Measurements from ENCODE around the gene ENPEP. TPM values are rescaled to one million over a fixed set of nuclear protein-coding genes. Genes with fewer than 3 reads are reported as not detected.
A peak's percentile ranks its signal among the peaks of the same experiment; 100 is the strongest.
"Not testable (repeated sequence)": the region's sequence is repeated elsewhere in the genome, so short reads cannot be mapped to it uniquely, and the experiment has no call there.

ENPEP gene
- total and polyA plus RNA-seq, 8 donors: 0.19 to 11.9 (median 0.45) TPM; not detected in 1

DNA sequence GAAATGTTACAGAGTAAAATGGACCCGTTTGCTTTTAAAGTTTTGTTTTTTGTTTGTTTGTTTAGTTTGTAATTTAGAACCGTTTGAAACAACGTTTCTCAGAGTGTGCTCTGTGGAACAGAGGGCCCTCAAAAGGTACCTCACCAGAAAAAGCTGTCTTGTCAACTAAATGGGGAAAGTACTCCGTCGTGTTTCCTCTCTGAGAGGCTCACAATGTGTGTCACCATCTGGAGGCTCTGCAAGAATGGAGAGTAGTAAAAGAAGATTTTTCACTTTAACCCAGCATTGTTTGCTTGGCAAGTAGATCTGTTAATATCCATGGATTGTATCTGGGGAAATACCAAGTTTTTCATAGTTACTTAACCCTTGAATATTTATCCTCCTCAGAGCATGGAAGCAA is 1.5 kb upstream of the ENPEP start:
- DNase-seq: no peak
- intact Hi-C loops (cut with DNase I; ENCODE audit: low total_unique reads): no loop called here
- Histone ChIP-seq H3K36me3 (no peaks in the 10 kb centered on the region), H3K4me1 (peaks cover 0 to 13% (median 0%) of the 10 kb centered on the region in 4 donors), H3K9me3 (peaks cover 0 to 2% (median under 1%) of the 10 kb centered on the region in 4 donors), H3K27me3 (peaks cover 0 to 43% (median 16%) of the 10 kb centered on the region in 3 donors), H3K4me3 (no peak overlapping the region), H3K27ac (no peak overlapping the region)
- WGBS, 5 donors: 21 to 33% (median 30%) methylated on average over 5 of the region's 5 CpGs
- TF ChIP-seq CTCF (IDR thresholded peaks at IDR 0.05) (no peak), POLR2A (IDR thresholded peaks at IDR 0.05) (no peak), POLR2AphosphoS5 (IDR thresholded peaks at IDR 0.05) (no peak), EP300 (IDR thresholded peaks at IDR 0.05) (no peak)

DNA sequence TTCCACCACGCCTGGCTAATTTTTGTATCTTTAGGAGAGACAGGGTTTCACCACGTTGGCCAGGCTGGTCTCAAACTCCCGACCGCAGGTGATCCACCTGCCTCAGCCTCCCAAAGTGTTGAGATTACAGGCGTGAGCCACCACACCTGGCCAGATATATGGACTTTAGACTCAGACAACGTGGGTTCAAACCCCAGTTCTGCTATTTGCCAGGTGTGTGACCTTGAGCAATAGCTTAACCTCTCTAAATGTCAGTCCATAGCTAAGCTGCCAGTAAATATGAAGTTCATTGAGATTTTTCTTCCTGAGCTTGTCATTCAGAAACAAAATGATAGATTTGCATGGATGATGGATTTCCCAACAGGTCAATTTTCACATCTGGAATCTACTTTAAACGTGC is 875 bp upstream of the ENPEP start:
- H3K27ac ChIP-seq; H3K4me3 ChIP-seq; intact Hi-C loops (cut with DNase I; ENCODE audit: low total_unique reads); DNase-seq; H3K9me3 ChIP-seq; H3K36me3 ChIP-seq: not testable (repeated sequence)
- peaks cover 0 to 43% (median 16%) of the 10 kb centered on the region in 3 donors for H3K27me3 ChIP-seq
- H3K4me1 ChIP-seq: peaks cover 0 to 13% (median 0%) of the 10 kb centered on the region in 4 donors
- WGBS, 5 donors: 58 to 80% (median 63%) methylated on average over 7 of the region's 7 CpGs

DNA sequence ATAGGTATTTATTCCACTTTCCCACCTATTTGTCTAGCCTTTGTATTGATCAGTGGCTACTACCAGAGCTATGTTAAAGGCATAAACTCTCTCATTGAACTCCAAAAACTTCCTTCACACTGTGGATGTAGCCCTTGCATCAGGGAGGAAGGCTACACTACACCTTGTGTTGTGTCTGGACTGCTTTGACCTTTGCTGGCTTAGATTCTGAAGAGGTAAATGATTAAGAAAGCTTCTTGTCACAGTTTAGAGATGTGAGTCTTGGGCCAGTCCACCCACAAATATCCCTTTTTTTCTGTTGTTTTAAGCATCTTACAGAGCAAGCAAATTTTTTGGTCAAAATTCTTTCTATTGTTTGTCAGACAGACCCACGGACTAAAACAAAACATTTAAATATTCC is 1.9 kb downstream of the ENPEP start:
- H3K4me3 ChIP-seq: no peak overlapping the region
- peaks cover 0 to 50% (median 11%) of the 10 kb centered on the region in 3 donors for H3K27me3 ChIP-seq
- no peaks in the 10 kb centered on the region for H3K9me3 ChIP-seq
- H3K4me1 ChIP-seq: peaks cover 0 to 13% (median 0%) of the 10 kb centered on the region in 4 donors
- no peaks in the 10 kb centered on the region for H3K36me3 ChIP-seq
- TF ChIP-seq POLR2A (IDR thresholded peaks at IDR 0.05): no peak
- no peak for TF ChIP-seq EP300 (IDR thresholded peaks at IDR 0.05)
- TF ChIP-seq POLR2AphosphoS5 (IDR thresholded peaks at IDR 0.05): no peak
- 52 to 78% (median 61%) methylated on average over 1 of the region's 1 CpG for WGBS, 5 donors
- no peak overlapping the region for H3K27ac ChIP-seq
- DNase-seq: no peak
- intact Hi-C loops (cut with DNase I; ENCODE audit: low total_unique reads): no loop called here

DNA sequence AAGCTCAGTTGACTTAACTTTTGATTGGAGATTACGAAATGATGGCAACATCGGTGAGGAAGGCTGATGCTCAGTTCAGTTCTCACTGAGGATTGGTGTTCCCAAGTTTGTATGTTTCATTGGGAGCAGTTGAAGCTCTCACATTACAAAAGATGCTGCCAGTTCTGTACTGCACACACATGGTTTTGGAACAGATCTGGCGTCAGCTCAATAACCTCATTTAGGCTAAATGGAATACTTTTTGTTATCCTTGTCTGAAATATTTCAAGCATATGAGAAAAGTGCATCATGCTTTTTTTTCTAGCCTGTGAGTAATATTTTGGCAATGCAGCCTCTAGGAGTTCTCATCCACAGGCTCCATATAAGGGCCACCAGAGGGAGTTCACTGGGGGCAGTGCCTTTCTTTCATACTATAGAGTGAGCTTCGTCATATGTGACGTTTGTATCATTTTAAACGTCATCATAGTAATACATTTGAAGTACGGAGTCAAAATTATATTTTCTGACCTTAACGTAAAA is 4.1 kb downstream of the ENPEP start:
- peaks cover 0 to 45% (median 11%) of the 10 kb centered on the region in 3 donors for H3K27me3 ChIP-seq
- intact Hi-C loops (cut with DNase I; ENCODE audit: low total_unique reads): no loop called here
- no peak overlapping the region for H3K4me3 ChIP-seq
- no peaks in the 10 kb centered on the region for H3K9me3 ChIP-seq
- no peaks in the 10 kb centered on the region for H3K36me3 ChIP-seq
- DNase-seq: peak in 1 of 2 donors; percentile 85
- H3K27ac ChIP-seq: peak overlapping the region in 1 of 5 donors; percentile 58
- TF ChIP-seq CTCF (IDR thresholded peaks at IDR 0.05): no peak
- no peak for TF ChIP-seq EP300 (IDR thresholded peaks at IDR 0.05)
- TF ChIP-seq POLR2A (IDR thresholded peaks at IDR 0.05): no peak
- no peak for TF ChIP-seq POLR2AphosphoS5 (IDR thresholded peaks at IDR 0.05)
- H3K4me1 ChIP-seq: peaks cover 0 to 12% (median 0%) of the 10 kb centered on the region in 4 donors
- 66 to 84% (median 78%) methylated on average over 8 of the region's 8 CpGs for WGBS, 5 donors

DNA sequence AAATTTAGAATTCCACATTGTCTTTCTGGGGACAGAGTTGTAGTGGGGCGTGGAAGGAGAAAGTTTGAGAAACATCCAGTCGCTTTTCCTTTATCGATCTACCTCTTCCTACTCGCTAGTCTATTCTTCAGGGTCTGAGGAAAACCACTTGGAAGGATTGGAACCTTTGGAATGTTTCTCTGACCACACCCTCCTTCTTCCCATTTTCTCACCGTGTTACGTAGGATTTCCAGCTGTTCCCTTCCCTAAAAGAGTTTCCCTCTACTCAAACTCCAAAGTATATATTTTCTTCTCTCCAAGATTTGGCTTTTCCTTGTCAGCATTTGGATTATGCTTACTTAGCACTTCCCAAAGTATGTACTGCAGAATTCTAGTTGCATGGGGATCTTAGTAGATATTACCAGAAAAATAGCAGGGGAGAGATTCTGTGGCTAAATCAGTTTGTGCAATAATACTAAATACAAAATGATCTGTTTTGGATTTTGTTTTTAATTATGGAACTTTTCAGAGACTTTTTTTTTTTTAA is 4.9 kb downstream of the ENPEP start:
- WGBS, 5 donors: 71 to 82% (median 74%) methylated on average over 6 of the region's 6 CpGs
- Histone ChIP-seq H3K4me1 (peaks cover 0 to 5% (median 0%) of the 10 kb centered on the region in 4 donors), H3K4me3 (no peak overlapping the region), H3K36me3 (no peaks in the 10 kb centered on the region), H3K27me3 (peaks cover 0 to 38% (median 11%) of the 10 kb centered on the region in 3 donors), H3K27ac (peak overlapping the region in 2 of 5 donors; percentile 7 to 58), H3K9me3 (no peaks in the 10 kb centered on the region)
- DNase-seq: peak in 1 of 2 donors; percentile 18
- no peak for TF ChIP-seq EP300 (IDR thresholded peaks at IDR 0.05)
- TF ChIP-seq POLR2A (IDR thresholded peaks at IDR 0.05): no peak
- no peak for TF ChIP-seq CTCF (IDR thresholded peaks at IDR 0.05)
- TF ChIP-seq POLR2AphosphoS5 (IDR thresholded peaks at IDR 0.05): no peak
- intact Hi-C loops (cut with DNase I; ENCODE audit: low total_unique reads): no loop called here

Measured in stomach (tissue), 9 donors.